Osteoblast (primary cell): ENCODE results near the gene ABCC3. TPM values are rescaled to one million over a fixed set of nuclear protein-coding genes. Genes with fewer than 3 reads are reported as not detected.

ENCODE experiments used
- DNase-seq: peaks from one replicate; pipeline ENCODE4 v3.0.0; 2011; ENCODE audit warnings: low spot score, mixed read lengths; ENCODE audit not compliant: insufficient read length; ENCODE audit errors: missing footprints
- H2AFZ ChIP-seq: 2 replicates; pipeline ENCODE4 v1.6.0; 2011; ENCODE audit warnings: mild to moderate bottlenecking, low read length
- H3K27ac ChIP-seq: 2 replicates; pipeline ENCODE4 v1.5.1; 2011; ENCODE audit warnings: mild to moderate bottlenecking, low read depth, low read length, moderate library complexity
- H3K27me3 ChIP-seq: 2 replicates; pipeline ENCODE4 v1.6.0; 2012; ENCODE audit warnings: mild to moderate bottlenecking, control low read depth, inconsistent platforms, low read length, moderate library complexity; ENCODE audit not compliant: insufficient read depth
- H3K36me3 ChIP-seq: 2 replicates; pipeline ENCODE4 v1.5.1; 2011; ENCODE audit warnings: mild to moderate bottlenecking, low read length, control low read depth, moderate library complexity; ENCODE audit not compliant: insufficient read depth
- H3K4me1 ChIP-seq: 2 replicates; pipeline ENCODE4 v1.5.1; 2011; ENCODE audit warnings: mild to moderate bottlenecking, low read length, control low read depth, moderate library complexity; ENCODE audit not compliant: insufficient read depth
- H3K4me2 ChIP-seq: 2 replicates; pipeline ENCODE4 v1.6.0; 2011; ENCODE audit warnings: mild to moderate bottlenecking, low read length; ENCODE audit not compliant: insufficient read depth
- H3K4me3 ChIP-seq: fragments of 200-600 bp; sonication (generic); 3 replicates; pipeline ENCODE4 v1.5.1; 2012; ENCODE audit warnings: mild to moderate bottlenecking, low read length, inconsistent platforms; ENCODE audit not compliant: insufficient read depth
- H3K79me2 ChIP-seq: 2 replicates; pipeline ENCODE4 v1.6.0; 2012; ENCODE audit warnings: mild to moderate bottlenecking, low read length, control low read depth, inconsistent platforms; ENCODE audit not compliant: insufficient read depth
- H3K9me3 ChIP-seq: 2 replicates; pipeline ENCODE4 v1.5.1; 2011; ENCODE audit warnings: low read depth, low read length, control low read depth
- H4K20me1 ChIP-seq: 2 replicates; pipeline ENCODE4 v1.6.0; 2012; ENCODE audit warnings: mild to moderate bottlenecking, low read length, control low read depth; ENCODE audit not compliant: insufficient read depth
- total RNA-seq: library from RNA; depleted of rRNA; stranded (reverse); fragments of >200 nt; gene quantifications from 2 replicates; pipeline ENCODE4 v1.2.3, GENCODE V29; 2012
- TF ChIP-seq, protein P1 (sequence below): IDR thresholded peaks from 2 replicates; pipeline ENCODE4 v1.5.1; 2011; ENCODE audit warnings: mild to moderate bottlenecking, low read depth, low read length, moderate library complexity; ENCODE audit errors: extremely low read depth

ABCC3 gene
- total RNA-seq, 1 donor = 28.6 TPM

- H3K27me3 ChIP-seq = no peaks in the 10 kb centered on the region
- no peak overlapping the region for H2AFZ ChIP-seq
- no peak overlapping the region for H3K27ac ChIP-seq
- no peaks in the 10 kb centered on the region for H4K20me1 ChIP-seq
- no peaks in the 10 kb centered on the region for H3K36me3 ChIP-seq
- no peak overlapping the region for H3K4me3 ChIP-seq
- H3K4me2 ChIP-seq = no peak overlapping the region
- H3K9me3 ChIP-seq = no peaks in the 10 kb centered on the region
- peaks cover 30% of the 10 kb centered on the region for H3K4me1 ChIP-seq
- no peak for DNase-seq
- no peaks in the 10 kb centered on the region for H3K79me2 ChIP-seq
- TF ChIP-seq, protein P1, sequence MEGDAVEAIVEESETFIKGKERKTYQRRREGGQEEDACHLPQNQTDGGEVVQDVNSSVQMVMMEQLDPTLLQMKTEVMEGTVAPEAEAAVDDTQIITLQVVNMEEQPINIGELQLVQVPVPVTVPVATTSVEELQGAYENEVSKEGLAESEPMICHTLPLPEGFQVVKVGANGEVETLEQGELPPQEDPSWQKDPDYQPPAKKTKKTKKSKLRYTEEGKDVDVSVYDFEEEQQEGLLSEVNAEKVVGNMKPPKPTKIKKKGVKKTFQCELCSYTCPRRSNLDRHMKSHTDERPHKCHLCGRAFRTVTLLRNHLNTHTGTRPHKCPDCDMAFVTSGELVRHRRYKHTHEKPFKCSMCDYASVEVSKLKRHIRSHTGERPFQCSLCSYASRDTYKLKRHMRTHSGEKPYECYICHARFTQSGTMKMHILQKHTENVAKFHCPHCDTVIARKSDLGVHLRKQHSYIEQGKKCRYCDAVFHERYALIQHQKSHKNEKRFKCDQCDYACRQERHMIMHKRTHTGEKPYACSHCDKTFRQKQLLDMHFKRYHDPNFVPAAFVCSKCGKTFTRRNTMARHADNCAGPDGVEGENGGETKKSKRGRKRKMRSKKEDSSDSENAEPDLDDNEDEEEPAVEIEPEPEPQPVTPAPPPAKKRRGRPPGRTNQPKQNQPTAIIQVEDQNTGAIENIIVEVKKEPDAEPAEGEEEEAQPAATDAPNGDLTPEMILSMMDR = no peak
Measured at GRCh38 chr17:50666316-50666715, 31.6 kb downstream of the ABCC3 start.

- Histone ChIP-seq H2AFZ (no peak overlapping the region), H4K20me1 (no peaks in the 10 kb centered on the region), H3K4me3 (no peak overlapping the region), H3K27ac (no peak overlapping the region), H3K9me3 (no peaks in the 10 kb centered on the region), H3K27me3 (no peaks in the 10 kb centered on the region), H3K4me1 (peaks cover 23% of the 10 kb centered on the region), H3K79me2 (no peaks in the 10 kb centered on the region), H3K36me3 (no peaks in the 10 kb centered on the region), H3K4me2 (no peak overlapping the region)
- DNase-seq = no peak
- TF ChIP-seq, protein P1 = no peak
Measured at GRCh38 chr17:50667259-50668024, 32.8 kb downstream of the ABCC3 start.

DNA sequence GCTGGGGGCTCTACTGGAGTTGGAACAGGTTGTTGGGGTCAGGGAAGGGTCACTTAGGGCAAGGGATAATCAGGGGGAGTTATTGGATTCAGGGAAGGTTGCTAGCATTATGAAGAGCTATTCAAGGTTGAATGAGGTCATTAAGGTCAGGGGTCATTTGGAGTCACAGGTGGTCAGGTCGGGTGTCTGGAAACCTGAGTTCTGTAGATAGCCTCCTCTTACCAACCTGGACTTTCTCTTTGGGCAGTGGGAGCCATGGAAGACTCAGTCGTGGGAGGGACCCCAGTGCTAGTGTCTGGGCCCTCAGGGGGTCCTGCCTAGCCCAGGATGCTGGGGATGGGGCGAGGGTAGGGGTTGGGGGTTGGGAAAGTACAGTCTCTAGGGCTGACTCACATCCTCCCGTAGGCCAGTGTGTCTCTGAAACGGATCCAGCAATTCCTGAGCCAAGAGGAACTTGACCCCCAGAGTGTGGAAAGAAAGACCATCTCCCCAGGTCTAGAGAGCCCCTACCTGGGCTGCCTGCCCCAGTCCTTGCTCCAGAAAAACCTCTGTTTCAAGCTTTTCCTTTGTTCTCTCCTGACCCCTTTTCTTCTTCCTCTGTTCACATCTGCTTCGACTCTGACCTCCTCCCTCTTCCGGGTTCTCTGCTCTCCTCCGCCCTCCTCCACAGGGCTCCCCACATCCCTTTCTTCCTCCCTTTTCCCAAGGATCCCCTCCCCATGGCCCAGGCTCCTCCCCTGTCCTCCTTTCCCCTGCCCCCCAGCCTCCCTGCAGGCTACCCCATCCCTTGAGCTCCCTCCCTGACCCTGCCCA is 33.5 kb downstream of the ABCC3 start:
- Histone ChIP-seq H3K4me2 (peak overlapping the region; percentile 35), H3K27me3 (no peaks in the 10 kb centered on the region), H3K4me3 (no peak overlapping the region), H3K27ac (peak overlapping the region; percentile 49), H3K4me1 (peaks cover 23% of the 10 kb centered on the region), H3K79me2 (no peaks in the 10 kb centered on the region), H4K20me1 (no peaks in the 10 kb centered on the region), H3K9me3 (no peaks in the 10 kb centered on the region), H3K36me3 (no peaks in the 10 kb centered on the region), H2AFZ (peak overlapping the region; percentile 74)
- TF ChIP-seq, protein P1 = no peak
- DNase-seq = peak; percentile 89
